K562 (cell line): ENCODE results near the gene CFL2. TPM values are rescaled to one million over a fixed set of nuclear protein-coding genes. Genes with fewer than 3 reads are reported as not detected.

Source experiments
- ATAC-seq: fragments of 200-7000 bp; cut with Tn5 transposase; 3 replicates; pipeline ENCODE4 v1.9.1; 2020; ENCODE audit warnings: moderate library complexity
- BruUV-seq: library from RNA; stranded (reverse); fragments of 400-500 nt; replicated peaks from 2 replicates; lab custom pipeline; 2021; lab: Mats Ljungman, UMichigan
- CTCF ChIA-PET: fragments of 300-600 bp; formaldehyde crosslinking; extraction: SDS; loops from one replicate; lab custom pipeline; 2021; ENCODE audit warnings: low intra/inter-chr PET ratio; lab: Yijun Ruan, JAX
- POLR2A ChIA-PET: fragments of 300-600, 350-650 bp; sonication (Branson Sonifier 250); formaldehyde crosslinking; extraction: SDS; loops from one replicate; lab custom pipeline; 2021; ENCODE audit warnings: antibody characterized with exemption, inconsistent platforms; lab: Yijun Ruan, JAX
- DNase-seq, 4 experiments: peaks; one replicate each; pipeline versions ENCODE4 v3.0.0 to v3.0.0-alpha.2; 2011 to 2018; ENCODE audit warnings: low spot score in 3 of 4, mixed read lengths in 3 of 4; ENCODE audit errors: extremely low read depth in 1 of 4
- FAIRE-seq: peaks from 2 replicates; lab custom pipeline; 2011; peaks lifted over from hg19 to GRCh38; lab: Jason Lieb, UNC
- H2AFZ ChIP-seq: 2 replicates; pipeline ENCODE4 v1.6.0; 2011; ENCODE audit warnings: low read depth, low read length, control low read depth, inconsistent platforms
- H3K27ac ChIP-seq: fragments of 200-600 bp; 3 replicates; pipeline ENCODE4 v1.8.0; 2011; ENCODE audit warnings: low read depth, mild to moderate bottlenecking, control low read depth, inconsistent platforms, low read length, moderate library complexity, mixed read lengths; ENCODE audit errors: extremely low read depth
- H3K27me3 ChIP-seq, 2 experiments: fragments of 300-600 bp in 1 of 2; 2 replicates in 1 of 2; 3 replicates in 1 of 2; pipeline versions ENCODE4 v1.6.0 to v1.8.0; 2011; ENCODE audit warnings: inconsistent platforms in 2 of 2, low read length in 2 of 2, mild to moderate bottlenecking in 1 of 2, mixed read lengths in 1 of 2, moderate library complexity in 1 of 2; ENCODE audit not compliant: control insufficient read depth in 2 of 2, insufficient read depth in 2 of 2
- H3K36me3 ChIP-seq: fragments of 300-600 bp; 3 replicates; pipeline ENCODE4 v1.8.0; 2011; ENCODE audit warnings: mild to moderate bottlenecking, low read length, inconsistent platforms; ENCODE audit not compliant: control insufficient read depth, insufficient read depth
- H3K4me1 ChIP-seq, 2 experiments: fragments of 200-600 bp in 1 of 2; replicated peaks in 1 of 2; 2 replicates in 1 of 2; 3 replicates in 1 of 2; pipeline versions ENCODE4 v1.5.1 to v1.8.0; 2011; ENCODE audit warnings: inconsistent platforms in 2 of 2, low read length in 2 of 2, mild to moderate bottlenecking in 1 of 2, mixed read lengths in 1 of 2, moderate library complexity in 1 of 2; ENCODE audit not compliant: control insufficient read depth in 2 of 2, insufficient read depth in 2 of 2
- H3K4me2 ChIP-seq: 2 replicates; pipeline ENCODE4 v1.6.1; 2011; ENCODE audit warnings: low read length, control low read depth, inconsistent platforms, mixed read lengths; ENCODE audit not compliant: insufficient read depth
- H3K4me3 ChIP-seq: fragments of 200-600 bp; sonication (generic), shearing (Covaris generic); 2 replicates; pipeline ENCODE4 v1.5.1; 2016; ENCODE audit warnings: control low read depth, inconsistent platforms
- H3K79me2 ChIP-seq: fragments of 200-600 bp; 3 replicates; pipeline ENCODE4 v1.8.0; 2011; ENCODE audit warnings: low read length, inconsistent platforms; ENCODE audit not compliant: control insufficient read depth, insufficient read depth
- H3K9ac ChIP-seq, 2 experiments: 2 replicates each; pipeline versions ENCODE4 v1.6.0 to v1.6.1; 2011; ENCODE audit warnings: low read depth in 2 of 2, low read length in 2 of 2, control low read depth in 1 of 2, inconsistent platforms in 1 of 2, mild to moderate bottlenecking in 1 of 2, mixed read lengths in 1 of 2; ENCODE audit not compliant: insufficient read depth in 1 of 2
- H3K9me1 ChIP-seq: one replicate; pipeline ENCODE4 v1.6.0; 2011; ENCODE audit warnings: inconsistent platforms, mild to moderate bottlenecking, low read length, moderate library complexity; ENCODE audit not compliant: control insufficient read depth, insufficient read depth
- H3K9me3 ChIP-seq: replicated peaks from 2 replicates; pipeline ENCODE4 v1.5.1; 2011; ENCODE audit warnings: low read depth, low read length, inconsistent platforms; ENCODE audit not compliant: control insufficient read depth, insufficient read depth
- H4K20me1 ChIP-seq: replicated peaks from 2 replicates; pipeline ENCODE4 v1.6.1; 2011; ENCODE audit warnings: low read length, inconsistent platforms, mixed read lengths; ENCODE audit not compliant: control insufficient read depth, insufficient read depth
- ARHGAP35 ChIP-seq: fragments of 450-650 bp; IDR thresholded peaks from 2 replicates; pipeline ENCODE4 v1.6.1; 2018; ENCODE audit not compliant: partially characterized antibody
- C11orf30 ChIP-seq: fragments of 450-650 bp; IDR thresholded peaks from 2 replicates; pipeline ENCODE4 v1.6.1; 2016; ENCODE audit warnings: low read depth, mild to moderate bottlenecking
- CCNT2 ChIP-seq: IDR thresholded peaks from 2 replicates; pipeline ENCODE4 v1.6.1; 2011; ENCODE audit warnings: borderline replicate concordance, low read depth, mild to moderate bottlenecking, moderate library complexity, mixed read lengths, low read length; ENCODE audit not compliant: insufficient read length; ENCODE audit errors: extremely low read depth
- HNRNPK ChIP-seq: fragments of 200-400 bp; formaldehyde crosslinking; IDR thresholded peaks from one replicate; pipeline ENCODE4 v1.6.1; 2018; ENCODE audit warnings: mild to moderate bottlenecking, low read depth, low read length; ENCODE audit not compliant: poor library complexity, severe bottlenecking
- KAT8 ChIP-seq: fragments of 450-650 bp; IDR thresholded peaks from 2 replicates; pipeline ENCODE4 v1.6.1; 2016; ENCODE audit warnings: low read depth, mild to moderate bottlenecking
- PHF20 ChIP-seq: fragments of 450-650 bp; IDR thresholded peaks from 2 replicates; pipeline ENCODE4 v1.6.1; 2018; ENCODE audit not compliant: partially characterized antibody
- RAD21 ChIP-seq, 2 experiments: fragments of 250-450 bp in 1 of 2; fragments of 450-650 bp in 1 of 2; sonication (Bioruptor Pico) in 1 of 2; formaldehyde crosslinking in 1 of 2; IDR thresholded peaks in 1 of 2; conservative IDR thresholded peaks in 1 of 2; 2 replicates each; pipeline versions ENCODE4 v1.4.0 to v1.8.0; 2020 to 2022; ENCODE audit warnings: mild to moderate bottlenecking in 2 of 2, moderate library complexity in 1 of 2
- TSHZ1 ChIP-seq: fragments of 250-450 bp; sonication (Bioruptor Pico); IDR thresholded peaks from 2 replicates; pipeline ENCODE4 v1.4.0; 2020; ENCODE audit warnings: mild to moderate bottlenecking, moderate library complexity
- U2AF1 ChIP-seq: fragments of 200-400 bp; formaldehyde crosslinking; optimal IDR thresholded peaks from 2 replicates; pipeline ENCODE3; 2017; ENCODE audit warnings: mild to moderate bottlenecking, low read depth, low read length, moderate library complexity
- WHSC1 ChIP-seq: IDR thresholded peaks from one replicate; pipeline ENCODE4 v1.6.1; 2012; ENCODE audit warnings: low read length, control low read depth, inconsistent platforms
- ZMIZ1 ChIP-seq, 2 experiments: fragments of 150-350 bp in 1 of 2; IDR thresholded peaks; 2 replicates each; pipeline ENCODE4 v1.6.1; 2012 to 2016; ENCODE audit warnings: low read depth in 2 of 2, low read length in 2 of 2, mild to moderate bottlenecking in 1 of 2, moderate library complexity in 1 of 2
- ZNF124 ChIP-seq: sonication (generic); formaldehyde crosslinking; IDR thresholded peaks from 2 replicates; pipeline ENCODE4 v1.8.1; 2022; ENCODE audit warnings: missing genetic modification reagents
- ZNF324 ChIP-seq: fragments of 250-450 bp; sonication (Bioruptor Pico); IDR thresholded peaks from 2 replicates; pipeline ENCODE4 v1.4.0; 2020; ENCODE audit warnings: mild to moderate bottlenecking
- WGBS: fragments of 100-300 bp; shearing (Covaris generic); methylation state at CpG from one replicate; pipeline ENCODE4 v1.1.6; 2016; ENCODE audit warnings: low coverage, mixed read lengths; ENCODE audit not compliant: insufficient coverage; ENCODE audit errors: missing lambda C conversion rate; 5-methylcytosine and 5-hydroxymethylcytosine counted together
- in situ Hi-C: fragments of 300-500 bp; cut with MboI; formaldehyde crosslinking; loops from 4 replicates; pipeline ENCODE4 v1.15.0; 2018; ENCODE audit warnings: inconsistent platforms, mixed read lengths
- intact Hi-C: fragments of 100-400 bp; cut with micrococcal nuclease; formaldehyde crosslinking; loops from 2 replicates; pipeline ENCODE4 v1.14.2; 2022
- polyA plus RNA-seq, 8 experiments: library from polyadenylated mRNA; depleted of rRNA in 4 of 8; stranded (reverse) in 5 of 8; unstranded in 3 of 8; fragments of >200 nt; fragmentation: Nextera tagmentation in 2 of 8; fragmentation: Illumina TruSeq in 1 of 8; extraction: Ambion mirVana in 2 of 8; extraction: Trizol in 1 of 8; gene quantifications; 2 replicates each; pipeline versions ENCODE4 v1.2.1 to v1.2.3, GENCODE V29; 2011 to 2014; ENCODE audit warnings: inconsistent platforms in 1 of 8, missing spikeins in 1 of 8
- total RNA-seq, 7 experiments: library from RNA; depleted of rRNA in 6 of 7; stranded (reverse); fragments of >200 nt in 6 of 7; fragmentation: Illumina TruSeq in 2 of 7; extraction: Trizol in 2 of 7; gene quantifications; 2 replicates each; pipeline versions ENCODE4 v1.2.1 to v1.2.3, GENCODE V29; 2011 to 2021; ENCODE audit warnings: low replicate concordance in 1 of 7
- TF ChIP-seq, protein P1 (sequence below): fragments of 250-450 bp; sonication (Bioruptor Pico); IDR thresholded peaks from 2 replicates; pipeline ENCODE4 v1.8.0; 2021; ENCODE audit warnings: moderate library complexity, mild to moderate bottlenecking, inconsistent platforms

CFL2 gene
- total and polyA plus RNA-seq, 9 of the 15 experiments (the other 6 are each of a cell fraction or from before 2014, with no cell fraction given), result 2.0 to 12.7 (median 5.1) TPM

GRCh38 chr14:34750233-34750632 is 35.8 kb upstream of the CFL2 start:
- BruUV-seq, result no TSS peak
- H3K9me1 ChIP-seq, result no peaks in the 10 kb centered on the region
- no peaks in the 10 kb centered on the region; a peak in 1 of 5 replicates for H3K4me1 ChIP-seq
- H3K9me3 ChIP-seq, result no peaks in the 10 kb centered on the region
- ChIA-PET CTCF (no interaction called here), POLR2A (no interaction called here)
- H3K79me2 ChIP-seq, result no peaks in the 10 kb centered on the region
- no peak overlapping the region for H3K4me2 ChIP-seq
- in situ Hi-C loops (no loop called here), intact Hi-C loops (no loop called here)
- DNase-seq (no peak), FAIRE-seq (no peak), ATAC-seq (no peak)
- H4K20me1 ChIP-seq, result no peaks in the 10 kb centered on the region
- H3K27me3 ChIP-seq, result no peaks in the 10 kb centered on the region
- peaks cover 17% of the 10 kb centered on the region; the same call in 1 of the 3 replicates for H3K36me3 ChIP-seq
- H3K27ac ChIP-seq, result no peak overlapping the region
- WGBS, result 63% methylated on average over 2 of the region's 2 CpGs
- H2AFZ ChIP-seq, result no peak overlapping the region
- no peak overlapping the region for H3K4me3 ChIP-seq
- H3K9ac ChIP-seq, result no peak overlapping the region
- TF ChIP-seq HNRNPK (no peak), ARHGAP35 (no peak), WHSC1 (no peak), PHF20 (no peak), ZNF324 (no peak), U2AF1 (no peak), KAT8 (no peak), ZMIZ1 (IDR thresholded peaks at IDR 0.05; ENCODE audit: low read depth in 2 of 2, low read length in 2 of 2) (no peak), CCNT2 (no peak), C11orf30 (no peak), TSHZ1 (no peak), RAD21 (CRISPR knock-in tag; conservative IDR thresholded peaks at IDR 0.05 in 1 of 2, IDR thresholded peaks at IDR 0.05 in 1 of 2) (no peak), ZNF124 (CRISPR knock-in tag) (no peak)
- TF ChIP-seq, protein P1, sequence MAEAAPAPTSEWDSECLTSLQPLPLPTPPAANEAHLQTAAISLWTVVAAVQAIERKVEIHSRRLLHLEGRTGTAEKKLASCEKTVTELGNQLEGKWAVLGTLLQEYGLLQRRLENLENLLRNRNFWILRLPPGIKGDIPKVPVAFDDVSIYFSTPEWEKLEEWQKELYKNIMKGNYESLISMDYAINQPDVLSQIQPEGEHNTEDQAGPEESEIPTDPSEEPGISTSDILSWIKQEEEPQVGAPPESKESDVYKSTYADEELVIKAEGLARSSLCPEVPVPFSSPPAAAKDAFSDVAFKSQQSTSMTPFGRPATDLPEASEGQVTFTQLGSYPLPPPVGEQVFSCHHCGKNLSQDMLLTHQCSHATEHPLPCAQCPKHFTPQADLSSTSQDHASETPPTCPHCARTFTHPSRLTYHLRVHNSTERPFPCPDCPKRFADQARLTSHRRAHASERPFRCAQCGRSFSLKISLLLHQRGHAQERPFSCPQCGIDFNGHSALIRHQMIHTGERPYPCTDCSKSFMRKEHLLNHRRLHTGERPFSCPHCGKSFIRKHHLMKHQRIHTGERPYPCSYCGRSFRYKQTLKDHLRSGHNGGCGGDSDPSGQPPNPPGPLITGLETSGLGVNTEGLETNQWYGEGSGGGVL (CRISPR knock-in tag), result no peak
